Stomach (tissue), 4 donors: Measurements from ENCODE around the gene TCAF2.
"Not testable (repeated sequence)": the region's sequence is repeated elsewhere in the genome, so short reads cannot be mapped to it uniquely, and the experiment has no call there.

Experiments used
- EP300 ChIP-seq: sonication (generic); formaldehyde crosslinking; IDR thresholded peaks from one replicate; pipeline ENCODE4 v1.6.1; 2017; ENCODE audit warnings: antibody characterized with exemption
- POLR2A ChIP-seq, 4 donors: fragments of 450-650 bp; IDR thresholded peaks; one replicate each; pipeline ENCODE4 v1.6.1; 2016; ENCODE audit warnings: antibody characterized with exemption in 4 of 4, control low read depth in 2 of 4, mild to moderate bottlenecking in 1 of 4, moderate library complexity in 1 of 4
- POLR2AphosphoS5 ChIP-seq, 3 donors: sonication (generic); formaldehyde crosslinking; IDR thresholded peaks; one replicate each; pipeline ENCODE4 v1.6.1; 2016; ENCODE audit warnings: antibody characterized with exemption in 3 of 3
- TF ChIP-seq, protein P1 (sequence below), 7 experiments: fragments of 450-650 bp in 4 of 7; fragments of 200-600 bp in 3 of 7; sonication (generic) in 3 of 7; IDR thresholded peaks; one replicate each; pipeline ENCODE4 v1.5.1; 2016 to 2019; ENCODE audit warnings: antibody characterized with exemption in 7 of 7, control low read depth in 2 of 7, mild to moderate bottlenecking in 1 of 7

DNA sequence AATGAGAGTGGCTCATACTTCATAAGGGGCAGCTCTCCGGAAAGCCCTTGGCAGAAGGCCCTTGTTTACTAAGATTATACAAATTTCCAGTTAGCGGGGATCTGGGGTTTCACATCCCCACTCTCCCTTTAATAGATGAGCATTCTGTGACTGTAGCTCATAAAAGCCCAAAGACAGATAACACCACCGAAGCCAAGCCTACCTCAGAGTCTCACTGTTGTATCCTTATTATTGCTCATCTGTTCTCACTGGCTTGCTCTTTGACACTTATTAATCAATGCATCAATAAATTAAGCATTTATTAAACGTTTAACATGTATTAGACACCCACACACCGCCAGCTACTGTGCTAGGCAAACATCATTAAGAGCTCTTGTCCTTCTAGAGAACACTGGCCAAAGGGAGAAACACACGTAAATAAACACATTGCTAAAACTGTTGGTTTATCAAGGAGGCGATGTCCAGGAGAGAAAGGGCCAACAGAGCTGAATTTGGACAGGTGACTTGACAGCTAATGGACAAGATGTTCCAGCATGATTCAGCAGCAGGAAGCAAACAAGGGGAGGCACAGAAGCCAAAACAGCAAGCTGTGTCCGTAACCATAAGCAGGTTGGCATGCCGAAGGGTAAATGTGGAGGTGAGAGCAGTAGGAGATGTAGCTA lies 19.9 kb downstream of the TCAF2 start:
- TF ChIP-seq, protein P1, sequence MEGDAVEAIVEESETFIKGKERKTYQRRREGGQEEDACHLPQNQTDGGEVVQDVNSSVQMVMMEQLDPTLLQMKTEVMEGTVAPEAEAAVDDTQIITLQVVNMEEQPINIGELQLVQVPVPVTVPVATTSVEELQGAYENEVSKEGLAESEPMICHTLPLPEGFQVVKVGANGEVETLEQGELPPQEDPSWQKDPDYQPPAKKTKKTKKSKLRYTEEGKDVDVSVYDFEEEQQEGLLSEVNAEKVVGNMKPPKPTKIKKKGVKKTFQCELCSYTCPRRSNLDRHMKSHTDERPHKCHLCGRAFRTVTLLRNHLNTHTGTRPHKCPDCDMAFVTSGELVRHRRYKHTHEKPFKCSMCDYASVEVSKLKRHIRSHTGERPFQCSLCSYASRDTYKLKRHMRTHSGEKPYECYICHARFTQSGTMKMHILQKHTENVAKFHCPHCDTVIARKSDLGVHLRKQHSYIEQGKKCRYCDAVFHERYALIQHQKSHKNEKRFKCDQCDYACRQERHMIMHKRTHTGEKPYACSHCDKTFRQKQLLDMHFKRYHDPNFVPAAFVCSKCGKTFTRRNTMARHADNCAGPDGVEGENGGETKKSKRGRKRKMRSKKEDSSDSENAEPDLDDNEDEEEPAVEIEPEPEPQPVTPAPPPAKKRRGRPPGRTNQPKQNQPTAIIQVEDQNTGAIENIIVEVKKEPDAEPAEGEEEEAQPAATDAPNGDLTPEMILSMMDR (IDR thresholded peaks at IDR 0.05): not testable (repeated sequence)
- TF ChIP-seq POLR2A (IDR thresholded peaks at IDR 0.05); POLR2AphosphoS5 (IDR thresholded peaks at IDR 0.05); EP300: not testable (repeated sequence)
